ENCODE measurements around the gene FAM200C.

The FAM200C gene

DNA sequence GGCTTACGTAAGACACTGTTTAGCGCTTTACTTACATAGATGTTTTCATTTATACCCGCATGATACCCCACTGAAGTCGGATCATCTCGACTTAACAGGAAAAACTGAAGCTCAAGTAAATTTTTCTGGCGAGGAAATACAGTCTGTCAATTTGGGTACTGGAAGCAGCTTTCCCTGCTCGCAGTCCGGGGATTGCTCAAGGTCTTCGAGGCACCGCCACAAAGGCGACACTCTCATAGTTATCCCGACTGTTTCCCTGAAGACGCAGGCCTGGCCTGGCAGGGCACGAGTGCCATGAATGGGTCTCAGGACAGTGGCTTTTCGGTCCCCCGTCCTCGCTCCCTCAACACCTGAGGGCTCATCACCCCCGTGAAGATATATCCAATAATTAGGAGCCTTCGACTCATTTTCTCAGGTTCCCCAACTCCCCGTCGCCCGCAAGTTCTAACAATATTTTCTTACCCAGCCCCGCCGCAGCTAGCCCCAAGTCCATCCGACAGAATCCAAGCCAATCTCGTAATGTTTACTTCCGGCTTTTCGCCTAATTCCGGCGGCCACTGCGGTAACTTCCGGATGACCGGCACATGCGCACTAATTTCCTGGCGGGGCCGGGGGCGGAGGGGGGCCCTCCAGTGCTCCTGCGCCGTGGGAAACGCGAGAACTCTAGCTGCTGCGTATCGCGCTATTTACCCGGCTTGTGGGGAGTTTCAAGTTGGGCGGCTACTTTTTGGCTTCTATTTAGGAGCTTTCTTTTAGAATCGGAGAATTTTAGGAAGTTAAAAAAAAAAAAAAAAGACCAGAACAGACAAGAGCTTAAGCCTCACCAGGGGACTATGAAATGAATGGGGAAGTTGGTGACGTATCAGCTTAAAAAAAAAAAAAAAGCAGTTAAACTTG lies 19.0 kb upstream of the FAM200C start, which contains the start of gene SLU7:
SLU7 (minus strand) TSS at position 521 of the 897 bp plus-strand sequence. CDS start 3,787 bp downstream, outside the sequence.
- Histone ChIP-seq H3K4me3 (replicated peaks; ENCODE audit: insufficient read depth, low read length) (peak within 1 kb of the TSS; percentile 95), H3K27ac (replicated peaks) (peak within 1 kb of the TSS; percentile 84), H3K27me3 (ENCODE audit: insufficient read depth, poor library complexity, severe bottlenecking) (no peaks in the 10 kb centered on the region)
- TF ChIP-seq, protein P1, sequence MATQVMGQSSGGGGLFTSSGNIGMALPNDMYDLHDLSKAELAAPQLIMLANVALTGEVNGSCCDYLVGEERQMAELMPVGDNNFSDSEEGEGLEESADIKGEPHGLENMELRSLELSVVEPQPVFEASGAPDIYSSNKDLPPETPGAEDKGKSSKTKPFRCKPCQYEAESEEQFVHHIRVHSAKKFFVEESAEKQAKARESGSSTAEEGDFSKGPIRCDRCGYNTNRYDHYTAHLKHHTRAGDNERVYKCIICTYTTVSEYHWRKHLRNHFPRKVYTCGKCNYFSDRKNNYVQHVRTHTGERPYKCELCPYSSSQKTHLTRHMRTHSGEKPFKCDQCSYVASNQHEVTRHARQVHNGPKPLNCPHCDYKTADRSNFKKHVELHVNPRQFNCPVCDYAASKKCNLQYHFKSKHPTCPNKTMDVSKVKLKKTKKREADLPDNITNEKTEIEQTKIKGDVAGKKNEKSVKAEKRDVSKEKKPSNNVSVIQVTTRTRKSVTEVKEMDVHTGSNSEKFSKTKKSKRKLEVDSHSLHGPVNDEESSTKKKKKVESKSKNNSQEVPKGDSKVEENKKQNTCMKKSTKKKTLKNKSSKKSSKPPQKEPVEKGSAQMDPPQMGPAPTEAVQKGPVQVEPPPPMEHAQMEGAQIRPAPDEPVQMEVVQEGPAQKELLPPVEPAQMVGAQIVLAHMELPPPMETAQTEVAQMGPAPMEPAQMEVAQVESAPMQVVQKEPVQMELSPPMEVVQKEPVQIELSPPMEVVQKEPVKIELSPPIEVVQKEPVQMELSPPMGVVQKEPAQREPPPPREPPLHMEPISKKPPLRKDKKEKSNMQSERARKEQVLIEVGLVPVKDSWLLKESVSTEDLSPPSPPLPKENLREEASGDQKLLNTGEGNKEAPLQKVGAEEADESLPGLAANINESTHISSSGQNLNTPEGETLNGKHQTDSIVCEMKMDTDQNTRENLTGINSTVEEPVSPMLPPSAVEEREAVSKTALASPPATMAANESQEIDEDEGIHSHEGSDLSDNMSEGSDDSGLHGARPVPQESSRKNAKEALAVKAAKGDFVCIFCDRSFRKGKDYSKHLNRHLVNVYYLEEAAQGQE (IDR thresholded peaks at IDR 0.05; ENCODE audit: insufficient replicate concordance, low read depth): peak; percentile 65
- TF ChIP-seq, protein P2, sequence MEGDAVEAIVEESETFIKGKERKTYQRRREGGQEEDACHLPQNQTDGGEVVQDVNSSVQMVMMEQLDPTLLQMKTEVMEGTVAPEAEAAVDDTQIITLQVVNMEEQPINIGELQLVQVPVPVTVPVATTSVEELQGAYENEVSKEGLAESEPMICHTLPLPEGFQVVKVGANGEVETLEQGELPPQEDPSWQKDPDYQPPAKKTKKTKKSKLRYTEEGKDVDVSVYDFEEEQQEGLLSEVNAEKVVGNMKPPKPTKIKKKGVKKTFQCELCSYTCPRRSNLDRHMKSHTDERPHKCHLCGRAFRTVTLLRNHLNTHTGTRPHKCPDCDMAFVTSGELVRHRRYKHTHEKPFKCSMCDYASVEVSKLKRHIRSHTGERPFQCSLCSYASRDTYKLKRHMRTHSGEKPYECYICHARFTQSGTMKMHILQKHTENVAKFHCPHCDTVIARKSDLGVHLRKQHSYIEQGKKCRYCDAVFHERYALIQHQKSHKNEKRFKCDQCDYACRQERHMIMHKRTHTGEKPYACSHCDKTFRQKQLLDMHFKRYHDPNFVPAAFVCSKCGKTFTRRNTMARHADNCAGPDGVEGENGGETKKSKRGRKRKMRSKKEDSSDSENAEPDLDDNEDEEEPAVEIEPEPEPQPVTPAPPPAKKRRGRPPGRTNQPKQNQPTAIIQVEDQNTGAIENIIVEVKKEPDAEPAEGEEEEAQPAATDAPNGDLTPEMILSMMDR (IDR thresholded peaks at IDR 0.05; ENCODE audit: insufficient read depth, low read length): no peak
- TF ChIP-seq SPI1 (IDR thresholded peaks at IDR 0.05; ENCODE audit: borderline replicate concordance, low read depth): no peak
- peak; percentile 85; the same call in 1 of the 2 replicates for TF ChIP-seq POLR2AphosphoS5 (IDR thresholded peaks at IDR 0.05; ENCODE audit: low read depth)
- peak; percentile 75 for TF ChIP-seq GABPA (IDR thresholded peaks at IDR 0.05; ENCODE audit: low read depth)
- peak; percentile 78 to 94 for DNase-seq (ENCODE audit: low read depth in 1 of 2, low spot score in 1 of 2)

DNA sequence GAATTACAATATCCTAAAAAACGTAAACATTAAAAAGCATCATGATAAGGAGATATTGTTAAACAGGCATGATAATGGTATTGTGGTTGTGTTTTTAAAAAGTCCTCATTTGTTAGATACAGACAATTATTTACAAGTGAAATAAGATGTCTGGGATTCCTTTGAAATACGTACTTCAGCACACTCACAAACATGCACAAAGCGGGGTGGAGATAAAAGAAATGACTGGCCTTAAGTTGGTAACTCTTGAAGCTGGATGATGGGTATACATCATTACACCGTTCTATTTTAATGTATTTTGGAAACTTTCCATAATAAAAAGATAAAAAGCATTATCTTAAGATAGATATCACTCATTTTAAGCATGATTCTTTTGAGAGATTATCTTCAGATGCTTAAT lies 1.0 kb downstream of the FAM200C start:
- no peaks in the 10 kb centered on the region for H3K27me3 ChIP-seq (ENCODE audit: insufficient read depth, poor library complexity, severe bottlenecking)
- peak overlapping the region; percentile 72; the same call in 1 of the 2 replicates for H3K4me3 ChIP-seq (replicated peaks; ENCODE audit: insufficient read depth, low read length)
- no peak for DNase-seq (ENCODE audit: low read depth in 1 of 2, low spot score in 1 of 2)
- TF ChIP-seq, protein P2 (IDR thresholded peaks at IDR 0.05; ENCODE audit: insufficient read depth, low read length): no peak
- no peak for TF ChIP-seq SPI1 (IDR thresholded peaks at IDR 0.05; ENCODE audit: borderline replicate concordance, low read depth)
- no peak for TF ChIP-seq POLR2AphosphoS5 (IDR thresholded peaks at IDR 0.05; ENCODE audit: low read depth)
- TF ChIP-seq, protein P1 (IDR thresholded peaks at IDR 0.05; ENCODE audit: insufficient replicate concordance, low read depth): no peak
- TF ChIP-seq GABPA (IDR thresholded peaks at IDR 0.05; ENCODE audit: low read depth): no peak
- H3K27ac ChIP-seq (replicated peaks): no peak overlapping the region

DNA sequence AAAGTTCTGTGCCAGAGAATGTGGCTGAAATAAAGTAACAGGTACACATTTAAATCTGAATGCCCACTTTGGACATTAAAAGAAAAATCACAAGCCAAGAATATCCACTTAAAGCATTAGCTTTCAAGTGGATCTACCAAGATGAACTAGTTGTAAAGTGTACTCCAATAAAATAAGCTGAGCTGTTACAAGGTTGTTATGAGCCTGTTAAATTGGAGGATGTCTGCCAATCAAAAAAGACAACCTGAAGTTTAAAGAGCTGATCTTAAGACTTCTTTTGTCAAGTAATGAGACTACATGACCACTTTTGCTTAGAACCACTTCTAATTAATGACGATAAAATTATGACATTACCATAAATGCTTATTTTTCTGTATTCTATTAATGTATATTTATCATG lies 2.4 kb downstream of the FAM200C start:
- DNase-seq (ENCODE audit: low read depth in 1 of 2, low spot score in 1 of 2): no peak
- Histone ChIP-seq H3K27me3 (ENCODE audit: insufficient read depth, poor library complexity, severe bottlenecking) (no peaks in the 10 kb centered on the region), H3K4me3 (replicated peaks; ENCODE audit: insufficient read depth, low read length) (no peak overlapping the region), H3K27ac (replicated peaks) (no peak overlapping the region)
- TF ChIP-seq, protein P2 (IDR thresholded peaks at IDR 0.05; ENCODE audit: insufficient read depth, low read length): no peak
- TF ChIP-seq, protein P1 (IDR thresholded peaks at IDR 0.05; ENCODE audit: insufficient replicate concordance, low read depth): no peak
- no peak for TF ChIP-seq SPI1 (IDR thresholded peaks at IDR 0.05; ENCODE audit: borderline replicate concordance, low read depth)
- no peak for TF ChIP-seq POLR2AphosphoS5 (IDR thresholded peaks at IDR 0.05; ENCODE audit: low read depth)
- no peak for TF ChIP-seq GABPA (IDR thresholded peaks at IDR 0.05; ENCODE audit: low read depth)
